ENCODE data around the gene RETSAT. TPM values are rescaled to one million over a fixed set of nuclear protein-coding genes. Genes with fewer than 3 reads are reported as not detected.

RETSAT gene
- total and polyA plus RNA-seq, 2 of the 13 experiments (the other 11 are each of a cell fraction or from before 2014, with no cell fraction given): 46.7 to 61.0 TPM

- Histone ChIP-seq H4K20me1 (ENCODE audit: insufficient read depth, low read length) (no peaks in the 10 kb centered on the region), H3K36me3 (replicated peaks in 1 of 2; ENCODE audit: control insufficient read depth in 1 of 2, insufficient read depth in 2 of 2, low read length in 2 of 2) (no peaks in the 10 kb centered on the region), H3K4me1 (ENCODE audit: insufficient read depth, low read length) (peaks cover 16% of the 10 kb centered on the region; the same call in 1 of the 2 replicates), H3K9ac (ENCODE audit: insufficient read depth, low read depth, low read length) (no peak overlapping the region), H2AFZ (ENCODE audit: low read length) (no peak overlapping the region), H3K9me3 (ENCODE audit: low read length) (no peaks in the 10 kb centered on the region), H3K79me2 (ENCODE audit: insufficient read depth, low read length) (no peaks in the 10 kb centered on the region), H3K4me3 (replicated peaks in 1 of 3; ENCODE audit: insufficient read depth in 1 of 3, low read depth in 2 of 3, low read length in 3 of 3) (no peak overlapping the region), H3K27ac (ENCODE audit: extremely low read length, insufficient read depth, low read length) (no peak overlapping the region), H3K4me2 (ENCODE audit: low read depth, low read length) (no peak overlapping the region), H3K27me3 (ENCODE audit: control insufficient read depth in 1 of 2, insufficient read depth in 2 of 2, low read length in 2 of 2) (no peaks in the 10 kb centered on the region)
- BruUV-seq (replicated peaks): no TSS peak
- POLR2A ChIA-PET: no interaction called here
- in situ Hi-C loops (cut with HindIII; ENCODE audit: extremely low pct_ligation_motif_present, low pct_unique_long_range_greater_than_20kb) (no loop called here), intact Hi-C loops (cut with micrococcal nuclease; ENCODE audit: unreplicated experiment) (no loop called here)
- 61% methylated on average over 2 of the region's 2 CpGs for WGBS (ENCODE audit: low lambda C conversion rate)
- CTCF ChIA-PET (ENCODE audit: low intra/inter-chr PET ratio, low total read pairs): no interaction called here
- DNase-seq (ENCODE audit: low spot score): no peak
- TF ChIP-seq ISX (CRISPR knock-in tag; conservative IDR thresholded peaks at IDR 0.05) (no peak), HMG20B (CRISPR knock-in tag; conservative IDR thresholded peaks at IDR 0.05) (no peak), PAF1 (CRISPR knock-in tag; IDR thresholded peaks at IDR 0.05) (no peak), ZHX2 (IDR thresholded peaks at IDR 0.05; ENCODE audit: low read depth) (no peak), ZHX2 (CRISPR knock-in tag; IDR thresholded peaks at IDR 0.05; ENCODE audit: borderline replicate concordance) (no peak), ZNF619 (CRISPR knock-in tag; IDR thresholded peaks at IDR 0.05) (no peak), PRMT3 (CRISPR knock-in tag; IDR thresholded peaks at IDR 0.05; ENCODE audit: borderline replicate concordance, low read depth) (no peak), RARA (CRISPR knock-in tag; IDR thresholded peaks at IDR 0.05) (no peak), NR2F2 (IDR thresholded peaks at IDR 0.05; ENCODE audit: borderline replicate concordance, low read depth) (no peak)
- TF ChIP-seq, protein P1, sequence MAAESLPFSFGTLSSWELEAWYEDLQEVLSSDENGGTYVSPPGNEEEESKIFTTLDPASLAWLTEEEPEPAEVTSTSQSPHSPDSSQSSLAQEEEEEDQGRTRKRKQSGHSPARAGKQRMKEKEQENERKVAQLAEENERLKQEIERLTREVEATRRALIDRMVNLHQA (CRISPR knock-in tag; IDR thresholded peaks at IDR 0.05): no peak
- no peak for ATAC-seq
- FAIRE-seq: no peak
Observed at GRCh38 chr2:85334928-85335327, 19.4 kb downstream of the RETSAT start.

Data from HepG2 (cell line).